Activated T-cell treated with anti-CD3 and anti-CD28 coated beads, Interleukin-2, amount 50 U/mL, for 4 hours (primary cell): Measurements from ENCODE around the gene TMEM59L. TPM values are rescaled to one million over a fixed set of nuclear protein-coding genes. Genes with fewer than 3 reads are reported as not detected.
"Not testable (repeated sequence)": the region's sequence is repeated elsewhere in the genome, so short reads cannot be mapped to it uniquely, and the experiment has no call there.

Experiments used
- ATAC-seq, 2 donors: fragments of 200-7000 bp; cut with Tn5 transposase; one replicate each; pipeline ENCODE4 v1.10.0; 2021
- DNase-seq: peaks from one replicate; pipeline ENCODE4 v3.0.0-alpha.2; 2020
- H3K27me3 Mint-ChIP-seq: one replicate; pipeline ENCODE4 v1.8.0; 2021; ENCODE audit warnings: low read depth, mixed read lengths
- H3K36me3 Mint-ChIP-seq: one replicate; pipeline ENCODE4 v1.8.0; 2022; ENCODE audit warnings: mixed read lengths; ENCODE audit not compliant: insufficient read depth
- H3K4me1 Mint-ChIP-seq: one replicate; pipeline ENCODE4 v1.8.0; 2021; ENCODE audit warnings: low read depth, mixed read lengths
- H3K4me3 Mint-ChIP-seq: one replicate; pipeline ENCODE4 v1.8.0; 2021; ENCODE audit warnings: mild to moderate bottlenecking, moderate library complexity, mixed read lengths
- H3K9me3 Mint-ChIP-seq: one replicate; pipeline ENCODE4 v1.8.0; 2021; ENCODE audit warnings: mixed read lengths
- total RNA-seq, 3 donors: library from RNA; stranded (reverse); gene quantifications; one replicate each; pipeline ENCODE4 v1.2.1, GENCODE V29; 2021

The TMEM59L gene
- total RNA-seq, 3 donors from 2014 or later = not detected

DNA sequence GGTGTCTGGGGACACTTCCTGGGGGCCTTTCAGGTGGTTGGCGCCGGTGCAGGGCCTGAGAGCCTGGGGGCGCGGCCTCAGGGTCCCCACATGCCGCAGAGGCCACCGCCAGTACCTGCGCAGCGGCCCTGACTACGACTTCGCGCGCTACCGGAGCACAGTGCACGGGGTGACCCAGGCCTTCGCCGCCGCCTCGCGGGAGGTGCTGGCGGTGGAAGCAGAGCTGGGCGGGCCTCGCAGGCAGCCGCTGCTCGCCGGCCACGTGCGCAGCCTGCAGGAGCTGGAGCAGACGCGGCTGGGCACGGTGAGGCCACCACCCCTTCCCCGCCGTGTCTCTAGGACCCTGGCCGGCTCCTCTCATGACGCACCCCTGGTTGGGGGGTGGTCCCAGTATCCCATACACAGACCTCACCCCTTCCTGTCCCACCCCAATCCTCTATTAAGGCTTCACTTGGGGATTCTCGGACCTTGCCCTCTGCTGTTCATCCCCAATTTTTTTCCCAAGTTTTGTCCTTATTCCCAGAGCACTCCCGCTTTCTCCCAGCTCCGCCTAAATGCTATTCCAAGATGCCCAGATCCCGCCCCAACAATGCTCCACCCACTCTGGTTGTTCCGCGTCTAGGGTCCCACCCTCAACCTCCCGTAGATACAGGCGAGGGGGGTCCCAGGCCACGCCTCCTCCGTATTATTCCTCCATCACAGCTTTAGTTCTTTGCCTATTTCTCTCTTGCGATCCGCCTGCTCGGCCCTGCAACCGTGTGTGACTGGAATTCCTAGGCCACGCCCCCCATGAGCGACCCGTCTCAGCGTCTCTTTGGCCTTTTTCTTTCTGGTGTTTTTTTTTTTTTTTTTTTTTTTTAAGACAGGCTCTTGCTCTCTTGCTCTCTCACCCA is 23.0 kb upstream of the TMEM59L start:
- ATAC-seq (peak; percentile 58), DNase-seq (peak; percentile 58)
- peaks cover 35% of the 10 kb centered on the region for H3K4me1 Mint-ChIP-seq
- H3K9me3 Mint-ChIP-seq = no peaks in the 10 kb centered on the region
- H3K27me3 Mint-ChIP-seq = no peaks in the 10 kb centered on the region
- peaks cover 11% of the 10 kb centered on the region for H3K36me3 Mint-ChIP-seq
- peak overlapping the region; percentile 85 for H3K4me3 Mint-ChIP-seq

DNA sequence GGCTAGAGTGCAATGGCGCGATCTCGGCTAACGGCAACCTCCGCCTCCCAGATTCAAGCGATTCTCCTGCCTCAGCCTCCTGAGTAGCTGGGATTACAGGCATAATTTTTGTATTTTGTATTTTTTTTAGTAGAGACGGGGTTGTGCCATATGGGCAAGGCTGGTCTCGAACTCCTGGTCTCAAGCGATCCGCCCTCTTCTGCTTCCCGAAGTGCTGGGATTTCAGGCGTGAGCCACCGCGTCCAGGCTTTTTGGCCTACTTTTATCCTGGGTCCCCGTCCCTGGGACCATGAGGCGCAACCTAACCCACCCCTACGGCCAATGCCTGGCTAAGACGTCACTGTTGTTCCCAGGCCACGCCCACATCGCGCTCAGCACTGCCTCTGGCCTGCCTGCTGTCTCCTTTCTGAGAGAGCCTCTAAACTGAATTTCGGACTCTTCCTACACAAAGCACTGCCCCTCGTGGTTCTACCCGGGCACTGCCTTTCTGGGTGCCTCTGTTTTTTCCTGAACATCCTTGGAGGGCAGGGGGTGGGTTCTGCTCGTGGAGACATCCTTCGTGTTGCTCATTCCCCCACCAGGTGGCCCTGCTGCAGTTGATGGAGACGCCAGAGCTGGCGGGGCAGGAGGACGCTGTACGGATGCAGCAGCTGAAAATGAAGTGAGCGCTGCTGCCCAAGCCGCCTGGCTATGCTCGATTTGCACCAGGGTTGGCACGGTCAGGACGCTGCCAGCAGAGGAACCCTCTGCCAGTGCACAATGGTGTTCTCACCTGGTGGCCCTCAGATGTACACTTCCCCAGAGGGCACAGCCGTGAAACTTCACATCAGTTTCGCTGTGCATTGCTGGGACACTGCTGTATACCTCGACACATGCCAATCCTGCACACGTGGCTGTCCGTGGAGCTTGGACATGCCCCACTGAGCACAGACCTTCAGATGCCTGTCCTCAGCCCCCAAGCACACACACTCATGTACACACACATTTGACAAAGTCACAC is 22.1 kb upstream of the TMEM59L start:
- Mint-ChIP-seq H3K9me3 (no peaks in the 10 kb centered on the region), H3K4me3 (peak overlapping the region; percentile 85), H3K27me3 (no peaks in the 10 kb centered on the region), H3K36me3 (peaks cover 11% of the 10 kb centered on the region), H3K4me1 (peaks cover 38% of the 10 kb centered on the region)
- ATAC-seq = no peak
- DNase-seq = no peak

GRCh38 chr19:18591735-18592385 is 20.8 kb upstream of the TMEM59L start:
- no peaks in the 10 kb centered on the region for H3K27me3 Mint-ChIP-seq
- H3K4me1 Mint-ChIP-seq = peaks cover 36% of the 10 kb centered on the region
- DNase-seq = no peak
- no peaks in the 10 kb centered on the region for H3K9me3 Mint-ChIP-seq
- ATAC-seq = no peak
- H3K4me3 Mint-ChIP-seq = no peak overlapping the region
- H3K36me3 Mint-ChIP-seq = peaks cover 11% of the 10 kb centered on the region

GRCh38 chr19:18592732-18593131 is 19.9 kb upstream of the TMEM59L start:
- H3K4me3 Mint-ChIP-seq, H3K9me3 Mint-ChIP-seq, ATAC-seq, DNase-seq, H3K27me3 Mint-ChIP-seq: not testable (repeated sequence)
- peaks cover 34% of the 10 kb centered on the region for H3K4me1 Mint-ChIP-seq
- H3K36me3 Mint-ChIP-seq = peaks cover 11% of the 10 kb centered on the region

DNA sequence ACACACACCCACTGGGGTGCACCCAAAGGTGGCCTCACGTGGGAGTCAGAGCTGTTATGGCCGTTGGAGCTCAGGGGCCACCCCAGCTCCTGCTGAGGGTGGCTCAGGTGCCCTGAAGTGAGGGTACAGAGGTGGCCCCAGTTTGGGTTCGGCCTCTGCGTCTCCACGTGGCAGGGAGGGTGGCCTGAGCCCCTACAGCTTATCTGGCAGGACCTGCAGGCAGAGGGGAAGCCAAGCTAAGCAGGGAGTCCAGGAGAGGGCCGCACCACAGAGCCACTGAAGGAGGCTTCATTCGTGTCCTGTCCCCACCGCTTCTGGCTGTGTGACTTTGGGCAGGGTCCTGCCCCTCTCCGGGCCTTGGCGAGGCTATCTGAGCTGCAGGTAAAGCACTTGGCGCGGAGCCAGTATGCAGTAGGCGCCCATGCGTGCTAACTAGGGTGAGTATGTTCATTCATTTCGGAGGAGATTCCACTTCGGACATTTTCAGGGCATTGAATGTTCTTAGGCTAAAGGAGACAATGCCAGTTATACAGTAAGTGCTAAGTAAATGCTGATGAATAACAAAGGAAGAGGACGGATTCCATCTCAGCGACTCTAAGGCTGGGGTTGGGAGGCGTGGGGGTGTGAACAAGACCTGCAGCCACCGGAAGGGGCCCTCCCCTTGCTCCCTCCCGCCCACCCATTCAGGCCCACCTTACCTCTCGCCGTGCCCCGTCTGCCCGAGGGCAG is 19.1 kb upstream of the TMEM59L start:
- H3K9me3 Mint-ChIP-seq = no peaks in the 10 kb centered on the region
- peaks cover 11% of the 10 kb centered on the region for H3K36me3 Mint-ChIP-seq
- H3K27me3 Mint-ChIP-seq = peaks cover 2% of the 10 kb centered on the region
- no peak for DNase-seq
- H3K4me1 Mint-ChIP-seq = peaks cover 27% of the 10 kb centered on the region
- H3K4me3 Mint-ChIP-seq = peak overlapping the region; percentile 62
- ATAC-seq = no peak

DNA sequence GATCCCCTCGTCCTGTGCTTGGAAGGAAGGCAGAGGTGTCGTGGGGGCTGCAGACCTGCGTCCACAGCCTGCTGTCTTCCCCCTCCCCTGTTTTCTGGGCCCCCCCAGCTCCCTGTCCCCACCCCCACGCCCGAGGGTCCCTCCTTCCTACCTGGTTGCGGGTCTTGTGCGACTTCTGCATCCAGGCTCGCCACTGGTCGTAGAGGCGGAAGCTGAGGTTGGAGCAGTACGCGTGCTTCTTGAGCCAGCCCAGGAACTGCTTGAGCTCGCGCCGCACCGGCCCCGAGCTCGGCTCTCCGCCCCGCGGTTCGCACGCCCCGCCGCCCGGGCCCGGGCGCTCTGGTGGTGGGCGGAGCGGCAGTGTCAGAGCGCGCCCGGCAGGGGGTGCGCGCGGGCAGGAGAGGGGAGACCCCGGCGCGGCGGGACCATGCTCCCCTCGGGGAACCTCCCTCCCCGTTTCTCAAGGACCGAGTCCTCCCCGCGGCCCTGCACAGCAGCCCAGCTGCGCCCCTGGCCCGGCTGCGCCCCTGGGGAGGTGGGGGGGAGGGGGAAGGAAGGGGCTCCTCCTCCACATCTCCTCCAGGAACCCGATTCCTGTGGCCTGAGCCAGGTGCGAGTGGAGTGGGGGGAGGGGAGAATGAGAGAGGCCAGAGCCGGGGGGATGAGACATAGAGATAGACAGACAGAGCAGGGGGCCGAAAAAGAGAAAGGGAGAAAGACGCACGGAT is 18.4 kb upstream of the TMEM59L start:
- H3K4me1 Mint-ChIP-seq = peaks cover 27% of the 10 kb centered on the region
- peaks cover 10% of the 10 kb centered on the region for H3K27me3 Mint-ChIP-seq
- peak overlapping the region; percentile 78 for H3K4me3 Mint-ChIP-seq
- ATAC-seq = peak; percentile 79 to 83
- peak; percentile 75 for DNase-seq
- H3K36me3 Mint-ChIP-seq = peaks cover 11% of the 10 kb centered on the region
- H3K9me3 Mint-ChIP-seq = no peaks in the 10 kb centered on the region

- peaks cover 14% of the 10 kb centered on the region for H3K27me3 Mint-ChIP-seq
- peak overlapping the region; percentile 78 for H3K4me3 Mint-ChIP-seq
- peaks cover 7% of the 10 kb centered on the region for H3K36me3 Mint-ChIP-seq
- DNase-seq (no peak), ATAC-seq (peak; percentile 5 to 11)
- no peaks in the 10 kb centered on the region for H3K9me3 Mint-ChIP-seq
- H3K4me1 Mint-ChIP-seq = peaks cover 23% of the 10 kb centered on the region
Observed at GRCh38 chr19:18594824-18595373, 17.8 kb upstream of the TMEM59L start.

- Mint-ChIP-seq H3K36me3 (peaks cover 4% of the 10 kb centered on the region), H3K27me3 (peaks cover 19% of the 10 kb centered on the region), H3K9me3 (no peaks in the 10 kb centered on the region), H3K4me3 (peak overlapping the region; percentile 38), H3K4me1 (peaks cover 19% of the 10 kb centered on the region)
- DNase-seq = no peak
- ATAC-seq = no peak
Observed at GRCh38 chr19:18595475-18595874, 17.2 kb upstream of the TMEM59L start.

GRCh38 chr19:18596752-18597157 is 15.9 kb upstream of the TMEM59L start:
- ATAC-seq = no peak
- no peaks in the 10 kb centered on the region for H3K9me3 Mint-ChIP-seq

DNA sequence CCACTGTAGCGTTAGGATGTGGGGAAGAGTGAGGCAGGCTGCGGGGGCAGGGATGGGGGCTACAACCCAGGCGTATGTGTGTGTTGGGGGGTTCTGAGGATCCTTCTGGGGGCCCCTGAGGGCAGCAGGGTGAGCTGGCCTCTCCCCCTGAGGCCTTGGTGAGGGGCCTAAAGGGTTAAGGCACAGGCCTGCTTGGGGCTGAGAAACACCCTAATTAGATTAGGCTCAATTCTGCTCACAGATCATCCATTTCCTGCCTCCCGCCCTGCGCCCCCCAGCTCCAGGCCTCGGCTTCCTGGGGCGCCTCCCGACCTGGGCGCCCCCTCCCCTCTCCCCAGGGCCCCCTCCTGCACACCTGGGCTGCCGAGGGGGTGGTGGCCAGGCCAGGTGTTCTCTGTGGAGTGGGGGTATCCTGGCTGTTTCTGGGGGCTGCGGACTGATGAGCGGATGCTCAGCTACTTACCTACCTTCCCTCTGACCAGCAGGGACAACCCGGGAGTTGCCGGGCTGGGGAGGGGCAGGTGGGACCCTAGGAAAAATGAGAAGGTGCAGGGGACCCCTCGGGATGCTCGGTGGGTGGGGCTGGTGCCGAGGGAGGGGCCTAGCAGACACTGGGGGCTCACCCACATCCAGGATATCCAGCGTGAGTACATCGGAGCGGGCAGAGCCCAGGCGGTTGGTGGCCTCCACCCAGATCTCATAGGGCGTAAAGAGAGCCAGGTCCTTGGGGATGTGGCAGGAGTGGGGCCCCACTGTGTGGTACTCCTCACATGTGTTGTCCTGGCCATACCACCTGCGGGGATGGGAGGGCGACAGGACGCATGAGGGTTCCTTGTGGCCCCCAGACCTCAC is 14.6 kb upstream of the TMEM59L start:
- H3K27me3 Mint-ChIP-seq = peaks cover 39% of the 10 kb centered on the region
- H3K9me3 Mint-ChIP-seq = no peaks in the 10 kb centered on the region
- no peaks in the 10 kb centered on the region for H3K36me3 Mint-ChIP-seq
- no peak overlapping the region for H3K4me3 Mint-ChIP-seq
- H3K4me1 Mint-ChIP-seq = peaks cover 15% of the 10 kb centered on the region
- ATAC-seq (no peak), DNase-seq (no peak)

More at GRCh38 chr19:18596752-18597157, 15.9 kb upstream of the TMEM59L start:
- Mint-ChIP-seq H3K36me3 (no peaks in the 10 kb centered on the region), H3K4me1 (peaks cover 13% of the 10 kb centered on the region), H3K27me3 (peaks cover 29% of the 10 kb centered on the region), H3K4me3 (no peak overlapping the region)
- no peak for DNase-seq

- peaks cover 11% of the 10 kb centered on the region for H3K4me1 Mint-ChIP-seq
- no peaks in the 10 kb centered on the region for H3K9me3 Mint-ChIP-seq
- no peaks in the 10 kb centered on the region for H3K36me3 Mint-ChIP-seq
- no peak overlapping the region for H3K4me3 Mint-ChIP-seq
- ATAC-seq = no peak
- no peak for DNase-seq
- peaks cover 46% of the 10 kb centered on the region for H3K27me3 Mint-ChIP-seq
Observed at GRCh38 chr19:18599485-18599884, 13.2 kb upstream of the TMEM59L start.
